Measurements from ENCODE around the gene TRIM24. TPM values are rescaled to one million over a fixed set of nuclear protein-coding genes. Genes with fewer than 3 reads are reported as not detected.

TRIM24 gene
- total and polyA plus RNA-seq, 10 donors, result 5.2 to 22.3 (median 15.3) TPM

GRCh38 chr7:138607216-138608126 is 147.4 kb downstream of the TRIM24 start:
- no peak for TF ChIP-seq POLR2A (IDR thresholded peaks at IDR 0.05)
- no peak for TF ChIP-seq POLR2AphosphoS5 (IDR thresholded peaks at IDR 0.05)
- no peak for TF ChIP-seq CTCF (IDR thresholded peaks at IDR 0.05 in 8 of 11, conservative IDR thresholded peaks at IDR 0.05 in 3 of 11)
- intact Hi-C loops (cut with DNase I; ENCODE audit: low total_unique reads), result no loop called here
- no peak overlapping the region for H3K27ac ChIP-seq
- no peak for DNase-seq
- H3K9me3 ChIP-seq, result peaks cover 0 to 8% (median 0%) of the 10 kb centered on the region in 8 donors
- H3K36me3 ChIP-seq, result no peaks in the 10 kb centered on the region
- H3K4me3 ChIP-seq, result no peak overlapping the region
- no peaks in the 10 kb centered on the region for H3K27me3 ChIP-seq (replicated peaks in 1 of 7)
- no peaks in the 10 kb centered on the region for H3K4me1 ChIP-seq
- WGBS, 5 donors, result 54 to 86% (median 67%) methylated on average over 11 of the region's 11 CpGs

- TF ChIP-seq POLR2AphosphoS5 (IDR thresholded peaks at IDR 0.05) (no peak), POLR2A (IDR thresholded peaks at IDR 0.05) (no peak), CTCF (IDR thresholded peaks at IDR 0.05 in 8 of 11, conservative IDR thresholded peaks at IDR 0.05 in 3 of 11) (no peak)
- no peak for DNase-seq
- intact Hi-C loops (cut with DNase I; ENCODE audit: low total_unique reads), result no loop called here
- Histone ChIP-seq H3K27me3 (replicated peaks in 1 of 7) (no peaks in the 10 kb centered on the region), H3K27ac (no peak overlapping the region), H3K36me3 (no peaks in the 10 kb centered on the region), H3K4me3 (no peak overlapping the region), H3K4me1 (no peaks in the 10 kb centered on the region), H3K9me3 (peaks cover 0 to 8% (median 0%) of the 10 kb centered on the region in 8 donors)
- WGBS, 5 donors, result 26 to 49% (median 42%) methylated on average over 12 of the region's 12 CpGs
Observed at GRCh38 chr7:138608275-138608674, 148.2 kb downstream of the TRIM24 start.

GRCh38 chr7:138610671-138611170 is 150.7 kb downstream of the TRIM24 start:
- DNase-seq, result no peak
- no peak for TF ChIP-seq POLR2AphosphoS5 (IDR thresholded peaks at IDR 0.05)
- no peak for TF ChIP-seq CTCF (IDR thresholded peaks at IDR 0.05 in 8 of 11, conservative IDR thresholded peaks at IDR 0.05 in 3 of 11)
- TF ChIP-seq POLR2A (IDR thresholded peaks at IDR 0.05), result no peak
- no peaks in the 10 kb centered on the region for H3K36me3 ChIP-seq
- intact Hi-C loops (cut with DNase I; ENCODE audit: low total_unique reads), result no loop called here
- peaks cover 0 to 5% (median 0%) of the 10 kb centered on the region in 8 donors for H3K9me3 ChIP-seq
- no peak overlapping the region for H3K4me3 ChIP-seq
- H3K4me1 ChIP-seq, result no peaks in the 10 kb centered on the region
- WGBS, 5 donors, result 82 to 92% (median 89%) methylated on average over 7 of the region's 7 CpGs
- H3K27me3 ChIP-seq (replicated peaks in 1 of 7), result no peaks in the 10 kb centered on the region
- no peak overlapping the region for H3K27ac ChIP-seq

GRCh38 chr7:138613630-138614029 is 153.6 kb downstream of the TRIM24 start:
- TF ChIP-seq CTCF (IDR thresholded peaks at IDR 0.05 in 8 of 11, conservative IDR thresholded peaks at IDR 0.05 in 3 of 11) (no peak), POLR2A (IDR thresholded peaks at IDR 0.05) (no peak), POLR2AphosphoS5 (IDR thresholded peaks at IDR 0.05) (no peak)
- Histone ChIP-seq H3K4me3 (no peak overlapping the region), H3K4me1 (no peaks in the 10 kb centered on the region), H3K36me3 (no peaks in the 10 kb centered on the region), H3K27ac (no peak overlapping the region), H3K27me3 (replicated peaks in 1 of 7) (no peaks in the 10 kb centered on the region), H3K9me3 (peaks cover 0 to 5% (median 0%) of the 10 kb centered on the region in 8 donors)
- intact Hi-C loops (cut with DNase I; ENCODE audit: low total_unique reads), result no loop called here
- 92 to 100% (median 98%) methylated on average over 2 of the region's 2 CpGs for WGBS, 5 donors
- no peak for DNase-seq

All from spleen (tissue), 11 donors.